Keratinocyte (primary cell): ENCODE data around the gene HEG1.

ENCODE experiments used
- EZH2 ChIP-seq: IDR thresholded peaks from one replicate; pipeline ENCODE4 v1.6.1; 2012; ENCODE audit warnings: inconsistent platforms, mild to moderate bottlenecking, low read length, moderate library complexity
- TF ChIP-seq, protein P1 (sequence below), 3 experiments: IDR thresholded peaks in 1 of 3; conservative IDR thresholded peaks in 1 of 3; optimal IDR thresholded peaks in 1 of 3; 2 replicates in 2 of 3; 3 replicates in 1 of 3; pipeline versions ENCODE3 to v1.5.1; 2011; ENCODE audit warnings: low read length in 3 of 3, mild to moderate bottlenecking in 3 of 3, moderate library complexity in 2 of 3, control low read depth in 1 of 3, inconsistent platforms in 1 of 3; ENCODE audit not compliant: insufficient read depth in 2 of 3; ENCODE audit errors: extremely low read depth in 1 of 3

DNA sequence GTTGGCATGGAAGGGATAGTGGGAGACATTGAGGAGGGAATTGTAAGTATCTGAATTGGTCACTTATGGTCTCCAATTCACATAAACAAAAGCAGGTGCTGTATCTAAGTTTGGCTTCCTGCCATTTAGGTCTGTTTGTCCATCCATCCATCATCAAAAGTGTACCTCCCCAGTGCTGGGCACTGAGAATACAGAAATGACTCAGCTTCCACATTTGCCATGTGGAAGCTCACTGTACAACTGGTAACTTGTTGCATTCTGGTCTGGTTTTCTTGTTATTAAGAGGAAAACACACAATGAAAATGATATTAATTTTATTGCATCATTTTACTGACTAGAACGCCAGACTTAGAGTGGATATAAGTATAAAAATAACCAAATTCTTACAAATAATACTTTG is 90.4 kb downstream of the HEG1 start:
- TF ChIP-seq, protein P1, sequence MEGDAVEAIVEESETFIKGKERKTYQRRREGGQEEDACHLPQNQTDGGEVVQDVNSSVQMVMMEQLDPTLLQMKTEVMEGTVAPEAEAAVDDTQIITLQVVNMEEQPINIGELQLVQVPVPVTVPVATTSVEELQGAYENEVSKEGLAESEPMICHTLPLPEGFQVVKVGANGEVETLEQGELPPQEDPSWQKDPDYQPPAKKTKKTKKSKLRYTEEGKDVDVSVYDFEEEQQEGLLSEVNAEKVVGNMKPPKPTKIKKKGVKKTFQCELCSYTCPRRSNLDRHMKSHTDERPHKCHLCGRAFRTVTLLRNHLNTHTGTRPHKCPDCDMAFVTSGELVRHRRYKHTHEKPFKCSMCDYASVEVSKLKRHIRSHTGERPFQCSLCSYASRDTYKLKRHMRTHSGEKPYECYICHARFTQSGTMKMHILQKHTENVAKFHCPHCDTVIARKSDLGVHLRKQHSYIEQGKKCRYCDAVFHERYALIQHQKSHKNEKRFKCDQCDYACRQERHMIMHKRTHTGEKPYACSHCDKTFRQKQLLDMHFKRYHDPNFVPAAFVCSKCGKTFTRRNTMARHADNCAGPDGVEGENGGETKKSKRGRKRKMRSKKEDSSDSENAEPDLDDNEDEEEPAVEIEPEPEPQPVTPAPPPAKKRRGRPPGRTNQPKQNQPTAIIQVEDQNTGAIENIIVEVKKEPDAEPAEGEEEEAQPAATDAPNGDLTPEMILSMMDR (optimal IDR thresholded peaks at IDR 0.05 in 1 of 3, IDR thresholded peaks at IDR 0.05 in 1 of 3, conservative IDR thresholded peaks at IDR 0.05 in 1 of 3; ENCODE audit: extremely low read depth in 1 of 3, insufficient read depth in 2 of 3, low read length in 3 of 3), result no peak
- TF ChIP-seq EZH2, result no peak
